Metanephros (tissue), 1 donor: ENCODE data around the gene IFIT2. TPM values are rescaled to one million over a fixed set of nuclear protein-coding genes. Genes with fewer than 3 reads are reported as not detected.

Source experiments
- total RNA-seq: library from RNA; depleted of rRNA; stranded (reverse); fragments of >200 nt; gene quantifications from one replicate; pipeline ENCODE4 v1.2.3, GENCODE V29; 2014

IFIT2 gene, protein sequence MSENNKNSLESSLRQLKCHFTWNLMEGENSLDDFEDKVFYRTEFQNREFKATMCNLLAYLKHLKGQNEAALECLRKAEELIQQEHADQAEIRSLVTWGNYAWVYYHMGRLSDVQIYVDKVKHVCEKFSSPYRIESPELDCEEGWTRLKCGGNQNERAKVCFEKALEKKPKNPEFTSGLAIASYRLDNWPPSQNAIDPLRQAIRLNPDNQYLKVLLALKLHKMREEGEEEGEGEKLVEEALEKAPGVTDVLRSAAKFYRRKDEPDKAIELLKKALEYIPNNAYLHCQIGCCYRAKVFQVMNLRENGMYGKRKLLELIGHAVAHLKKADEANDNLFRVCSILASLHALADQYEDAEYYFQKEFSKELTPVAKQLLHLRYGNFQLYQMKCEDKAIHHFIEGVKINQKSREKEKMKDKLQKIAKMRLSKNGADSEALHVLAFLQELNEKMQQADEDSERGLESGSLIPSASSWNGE
- 8.4 TPM for total RNA-seq

DNA sequence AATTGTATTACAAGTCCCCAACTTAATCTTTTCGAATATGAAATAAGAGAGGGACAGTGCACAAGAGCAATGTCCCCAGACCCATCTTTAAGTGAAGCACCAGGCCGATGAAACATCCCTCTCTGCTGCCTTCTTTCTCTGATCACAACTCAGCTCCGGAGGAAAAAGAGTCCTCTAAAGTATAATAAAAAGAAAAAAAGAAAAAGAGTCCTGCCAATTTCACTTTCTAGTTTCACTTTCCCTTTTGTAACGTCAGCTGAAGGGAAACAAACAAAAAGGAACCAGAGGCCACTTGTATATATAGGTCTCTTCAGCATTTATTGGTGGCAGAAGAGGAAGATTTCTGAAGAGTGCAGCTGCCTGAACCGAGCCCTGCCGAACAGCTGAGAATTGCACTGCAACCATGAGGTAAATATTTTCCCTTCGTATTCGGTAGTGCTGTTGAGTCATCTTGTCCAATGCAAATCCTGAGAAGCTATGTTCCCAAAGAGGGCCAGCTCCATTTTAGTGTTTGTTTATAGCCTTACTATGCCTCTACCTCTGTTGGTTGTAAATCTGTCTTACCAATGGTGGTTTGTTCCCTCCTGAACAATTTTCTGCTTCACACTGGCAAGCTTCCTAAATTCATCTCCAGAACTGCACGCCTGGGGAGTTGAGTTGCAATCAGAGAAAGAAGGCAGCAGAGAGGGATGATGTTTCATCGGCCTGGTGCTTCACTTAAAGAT lies at the start of gene IFIT2:
Gene IFIT2 (plus strand): TSS at position 326 of the 725 bp plus-strand sequence. CDS start 78 bp downstream, at position 404.

DNA sequence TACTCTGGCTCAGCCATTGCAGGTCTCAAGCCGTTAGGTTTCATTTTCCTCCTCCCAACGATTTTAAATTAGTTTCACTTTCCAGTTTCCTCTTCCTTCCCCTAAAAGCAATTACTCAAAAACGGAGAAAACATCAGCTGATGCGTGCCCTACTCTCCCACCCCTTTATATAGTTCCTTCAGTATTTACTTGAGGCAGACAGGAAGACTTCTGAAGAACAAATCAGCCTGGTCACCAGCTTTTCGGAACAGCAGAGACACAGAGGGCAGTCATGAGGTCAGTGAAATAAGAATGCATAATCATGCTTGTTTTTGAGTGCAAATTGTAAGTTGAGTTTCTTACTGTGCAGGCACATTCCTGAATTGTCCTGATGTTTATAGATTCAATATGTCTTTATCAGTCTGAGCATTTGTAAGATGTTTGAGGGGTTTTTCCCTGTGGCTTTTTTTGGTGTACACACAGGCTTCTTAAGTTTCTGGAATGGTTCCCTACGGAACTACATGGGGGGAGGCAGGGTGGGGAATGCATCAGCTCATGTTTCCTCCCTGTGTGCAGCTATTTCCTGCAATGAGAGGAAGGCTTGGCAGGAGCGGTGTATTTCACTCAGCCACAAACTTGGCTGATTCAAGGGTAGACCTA lies 26.1 kb downstream of the IFIT2 start, which contains the start of gene IFIT3:
Gene IFIT3 (plus strand): TSS at position 195 of the 639 bp plus-strand sequence. CDS start 77 bp downstream, at position 272.

Other genes with a start within 250 kb of the IFIT2 start
- 0.41 TPM for gene CH25H, start 94.7 kb upstream of the IFIT2 start, total RNA-seq
- 36.6 TPM for gene LIPA, start 50.3 kb upstream of the IFIT2 start, total RNA-seq
- 12.9 TPM for gene IFIT3, start 26.0 kb downstream of the IFIT2 start, total RNA-seq
- 3.0 TPM for gene IFIT1B, start 76.0 kb downstream of the IFIT2 start, total RNA-seq
- gene IFIT1, start 90.6 kb downstream of the IFIT2 start, total RNA-seq = 18.9 TPM
- 15.6 TPM for gene IFIT5, start 112.5 kb downstream of the IFIT2 start, total RNA-seq
- gene SLC16A12, start 233.5 kb downstream of the IFIT2 start, total RNA-seq = 22.7 TPM